ENCODE data around the gene CT47A1.
"Not testable (repeated sequence)": the region's sequence is repeated elsewhere in the genome, so short reads cannot be mapped to it uniquely, and the experiment has no call there.

CT47A1 gene

DNA sequence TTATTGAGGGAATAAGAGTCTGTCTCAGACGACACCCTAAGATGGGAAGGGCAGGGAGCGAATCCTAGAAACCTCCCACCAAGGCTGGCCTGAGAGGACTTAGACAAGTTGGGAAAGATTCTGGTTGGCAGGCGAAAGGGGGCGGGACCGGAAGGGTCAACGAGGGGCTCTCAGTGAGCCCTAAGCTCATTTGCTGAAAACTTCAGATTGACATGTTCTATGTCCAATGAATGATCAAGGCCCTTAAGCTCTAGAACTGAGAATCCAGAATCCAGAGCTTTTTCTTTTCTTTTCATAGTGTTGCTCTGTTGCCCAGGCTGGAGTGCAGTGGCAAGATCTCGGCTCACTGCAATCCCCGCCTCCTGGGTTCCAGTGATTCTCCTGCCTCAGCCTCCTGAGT lies at the start of gene CT47A1:
TSS of gene CT47A1 (minus strand) at position 101 of the 400 bp plus-strand sequence. CDS start 231 bp downstream, outside the sequence.
- DNase-seq: not testable (repeated sequence)

DNA sequence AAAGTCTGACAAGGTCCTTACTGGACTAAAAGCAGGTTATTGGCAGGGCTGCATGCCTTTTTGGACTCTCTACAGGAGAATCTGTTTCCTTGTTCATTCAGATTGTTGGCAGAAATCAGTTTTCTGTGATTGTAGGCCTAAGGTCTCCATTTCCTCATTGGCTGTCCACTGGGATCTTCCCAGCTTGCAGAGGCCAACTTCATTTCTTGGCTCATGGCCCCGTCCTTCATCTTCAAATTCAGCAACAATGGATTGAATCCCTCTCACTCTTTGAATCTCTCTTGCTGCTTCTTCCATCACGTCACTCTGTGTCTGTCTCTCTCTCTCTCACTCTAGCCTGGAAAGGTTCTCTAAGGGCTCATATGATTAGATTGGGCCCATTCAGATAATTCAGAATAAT lies 47.0 kb upstream of the CT47A1 start:
- no peak for DNase-seq

DNA sequence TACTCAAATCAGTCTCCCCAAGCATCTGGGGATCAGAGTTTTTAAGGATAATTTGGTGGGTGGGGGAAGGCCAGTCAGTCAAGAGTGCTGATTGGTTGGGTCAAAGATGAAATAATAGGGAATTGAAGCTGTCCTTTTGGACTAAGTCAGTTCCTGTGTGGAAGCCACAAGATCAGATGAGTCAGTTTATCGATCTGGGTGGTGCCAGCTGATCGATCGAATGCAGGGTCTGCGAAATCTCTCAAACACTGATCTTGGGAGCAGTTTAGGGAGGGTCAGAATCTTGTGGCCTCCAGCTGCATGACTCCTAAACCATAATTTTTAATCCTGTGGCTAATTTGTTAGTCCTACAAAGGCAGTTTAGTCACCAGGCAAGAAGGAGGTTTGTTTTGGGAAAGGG lies 44.5 kb upstream of the CT47A1 start:
- DNase-seq: no peak

DNA sequence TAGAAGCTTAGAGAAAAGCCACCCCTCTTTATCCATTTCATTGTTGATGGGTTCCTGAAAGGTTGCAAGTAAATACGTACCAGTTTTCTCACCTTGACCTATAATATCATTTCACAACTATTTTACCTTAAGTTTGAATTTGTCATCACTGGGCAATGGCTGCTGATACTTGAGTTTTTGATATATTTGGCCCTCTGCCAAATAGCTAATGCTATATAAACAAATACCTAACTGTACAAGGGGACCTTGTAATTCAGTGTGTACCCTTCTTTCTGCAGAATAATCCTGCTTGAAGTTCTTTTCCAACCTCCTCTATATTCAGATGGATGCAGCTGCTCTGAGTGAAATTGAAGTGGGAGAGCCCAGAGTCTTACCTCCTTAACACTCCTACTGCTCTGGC lies 42.9 kb upstream of the CT47A1 start:
- no peak for DNase-seq

DNA sequence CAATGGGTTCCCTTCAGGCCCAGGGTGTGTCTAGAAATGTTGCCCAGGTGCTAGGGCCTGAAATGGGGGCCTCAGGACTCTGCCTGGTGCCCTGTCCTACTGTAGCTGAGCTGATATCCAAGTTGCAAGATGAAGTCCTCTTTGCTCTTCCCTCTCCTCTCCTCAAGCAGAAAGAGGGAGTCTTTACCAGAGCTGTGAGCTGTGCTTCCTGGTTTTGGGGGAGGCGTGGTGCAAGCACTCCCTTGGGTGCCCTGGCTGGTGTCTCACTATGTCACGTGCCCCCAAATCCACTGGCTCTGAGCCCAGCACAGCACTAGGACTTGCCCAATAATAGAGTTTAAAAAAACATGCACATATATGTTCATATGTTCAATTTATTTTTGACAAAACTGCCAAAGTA lies 29.3 kb upstream of the CT47A1 start:
- no peak for DNase-seq

DNA sequence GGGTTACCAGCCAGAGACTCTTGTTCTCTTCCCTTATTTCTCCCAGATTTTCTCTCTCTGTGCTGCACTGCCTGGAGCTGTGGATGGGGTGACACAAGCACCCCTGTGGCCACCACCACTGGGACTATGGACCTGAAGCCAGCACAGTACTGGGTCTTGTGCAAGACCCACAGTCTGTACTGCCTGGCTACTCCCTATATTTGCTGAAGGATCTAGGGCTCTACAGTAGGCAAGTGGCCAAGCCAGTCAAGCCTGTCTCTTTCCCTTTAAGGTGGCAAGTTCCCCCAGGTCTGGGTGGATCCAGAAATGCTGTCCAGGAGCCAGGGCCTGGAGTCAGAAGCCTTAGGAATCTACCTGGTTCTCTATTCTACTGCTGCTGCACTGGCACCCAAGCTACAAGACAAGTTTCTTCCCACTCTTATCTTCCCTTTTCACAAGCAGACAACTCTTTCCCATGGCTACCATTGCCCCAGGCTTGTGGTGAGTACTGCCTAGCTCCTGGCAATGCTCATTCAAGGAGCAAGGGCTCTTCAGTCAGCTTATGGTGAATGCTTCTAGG lies 28.4 kb upstream of the CT47A1 start:
- no peak for DNase-seq

DNA sequence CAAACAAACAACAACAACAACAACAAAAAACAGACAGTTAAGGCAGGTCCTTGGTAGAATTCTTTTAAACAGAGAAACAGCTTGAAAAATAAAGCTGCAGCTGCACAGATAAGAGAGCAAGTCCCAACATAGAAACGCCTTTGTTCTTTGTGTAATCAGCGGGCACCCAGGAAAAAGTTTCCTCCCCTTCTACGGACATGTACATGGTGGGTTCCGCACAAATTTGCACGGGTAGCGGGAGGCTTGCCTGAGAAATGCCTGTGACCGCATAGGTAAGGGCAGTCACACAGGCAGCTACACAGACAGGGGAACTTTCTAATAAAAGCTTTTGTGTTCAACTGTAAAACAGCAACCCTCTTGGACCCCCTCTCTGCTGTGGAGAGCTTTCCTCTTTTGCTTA lies 25.7 kb upstream of the CT47A1 start:
- no peak for DNase-seq

DNA sequence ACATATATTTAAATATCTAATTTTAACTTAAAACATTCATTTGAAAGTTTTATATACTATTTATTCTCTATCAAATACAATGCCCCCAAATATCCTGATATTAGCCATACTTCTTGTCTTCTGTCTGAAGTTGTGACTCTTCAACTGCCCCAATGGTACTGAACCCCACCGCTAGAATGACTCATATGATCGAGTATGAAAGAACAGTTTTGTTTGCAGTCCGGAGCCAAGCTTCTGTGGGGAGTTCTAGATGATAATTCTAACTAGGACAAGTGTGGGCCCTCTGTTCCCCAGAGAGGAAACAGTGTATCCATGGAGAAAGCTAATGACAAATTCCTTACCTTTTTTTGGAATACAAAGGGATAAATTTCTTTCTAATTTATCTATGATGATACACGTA lies 24.7 kb upstream of the CT47A1 start:
- no peak for DNase-seq

DNA sequence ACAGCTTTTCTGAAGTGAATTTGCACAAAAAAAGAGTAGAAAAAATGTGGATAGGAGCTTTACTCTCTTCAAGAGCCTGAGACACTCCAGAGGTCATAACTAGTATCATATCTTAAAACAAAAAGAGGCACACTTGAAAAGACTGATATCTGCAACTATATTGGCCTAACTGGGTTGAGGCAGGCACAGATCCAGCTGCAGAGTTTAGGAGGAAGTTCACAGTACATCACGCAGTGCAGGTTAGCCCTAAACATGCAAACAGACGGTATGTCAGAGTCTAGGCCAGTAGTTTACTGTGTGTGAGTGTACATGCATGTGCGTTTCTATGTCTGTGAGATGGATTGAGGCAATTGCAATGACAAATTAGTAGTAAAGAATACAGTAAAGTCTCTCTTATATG lies 24.2 kb upstream of the CT47A1 start:
- no peak for DNase-seq

DNA sequence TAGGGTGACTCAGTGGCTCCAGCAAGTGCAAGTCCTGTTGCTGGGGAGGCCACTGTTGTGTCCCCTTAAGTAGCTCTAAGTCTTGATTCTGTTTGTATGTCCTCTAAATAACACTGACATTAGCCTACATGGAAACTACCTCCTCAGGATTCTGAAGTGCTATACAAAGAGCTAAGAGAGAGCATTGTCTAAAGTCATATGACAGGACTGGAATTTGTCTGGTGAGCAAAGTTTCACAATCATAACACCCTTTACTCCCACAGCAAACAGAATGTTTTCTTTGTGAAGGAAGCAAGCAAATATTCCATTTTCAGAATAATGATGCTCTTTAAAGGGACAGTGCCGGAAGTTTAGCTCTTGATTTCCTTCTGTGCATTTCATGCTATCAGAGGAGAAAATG lies 23.4 kb upstream of the CT47A1 start:
- no peak for DNase-seq

DNA sequence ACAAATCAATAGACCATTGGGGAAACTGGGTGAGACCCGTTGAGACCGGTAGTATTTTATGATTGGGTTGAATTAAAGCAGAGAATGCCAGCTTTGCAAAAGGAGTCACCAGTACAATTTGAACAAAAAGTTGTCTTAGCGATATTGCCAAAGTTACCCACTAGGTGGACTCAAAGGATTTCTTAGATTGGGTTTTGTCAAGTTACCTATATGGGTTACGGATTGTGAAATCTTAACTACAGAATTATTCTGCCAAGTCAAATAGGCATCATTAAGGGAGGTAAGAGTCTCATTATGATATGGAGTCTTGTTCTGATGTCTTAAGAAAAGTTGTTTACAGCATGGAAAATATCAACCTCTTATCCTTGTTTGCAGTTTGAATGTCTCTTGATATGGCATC lies 15.0 kb upstream of the CT47A1 start:
- peak; percentile 36 for DNase-seq

DNA sequence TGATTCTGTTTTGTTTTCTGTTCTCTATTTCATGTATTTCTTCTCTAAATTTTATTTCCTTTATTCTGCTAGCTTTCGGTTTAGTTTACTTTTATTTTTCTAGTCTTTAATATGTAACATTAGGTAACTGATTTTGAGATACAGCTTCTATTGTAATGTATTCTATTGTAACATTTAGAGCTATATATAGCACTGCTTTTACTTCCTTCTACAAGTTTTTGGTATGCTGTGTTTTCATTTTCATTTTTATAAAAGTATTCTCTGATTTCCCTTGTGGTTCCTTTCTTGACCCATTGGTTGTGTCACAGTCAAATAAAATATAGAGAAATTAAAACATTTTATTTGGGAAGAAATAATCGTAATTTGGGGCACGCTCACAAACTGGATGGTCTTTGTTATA lies 13.9 kb upstream of the CT47A1 start:
- no peak for DNase-seq

DNA sequence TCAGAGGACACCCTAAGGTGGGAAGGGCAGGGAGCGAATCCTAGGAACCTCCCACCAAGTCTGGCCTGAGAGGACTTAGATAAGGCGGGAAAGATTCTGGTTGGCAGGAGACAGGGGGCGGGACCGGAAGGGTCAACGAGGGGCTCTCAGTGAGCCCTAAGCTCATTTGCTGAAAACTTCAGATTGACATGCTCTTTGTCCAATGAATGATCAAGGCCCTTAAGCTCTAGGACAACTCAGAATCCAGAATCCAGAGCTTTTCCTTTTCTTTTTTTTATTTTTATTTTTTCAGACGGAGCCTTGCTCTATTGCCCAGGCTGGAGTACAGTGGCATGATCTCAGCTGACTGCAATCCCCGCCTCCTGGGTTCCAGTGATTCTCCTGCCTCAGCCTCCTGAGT lies 29.1 kb downstream of the CT47A1 start, which contains the start of gene CT47A7:
TSS of gene CT47A7 (minus strand) at position 101 of the 400 bp plus-strand sequence. CDS start 255 bp downstream, outside the sequence.
- DNase-seq: not testable (repeated sequence)

Measured in NCI-H1694 treated with DMSO at 0.1 percent for 48 hours (cell line).